T-cell (primary cell): ENCODE results near the gene TGM2. TPM values are rescaled to one million over a fixed set of nuclear protein-coding genes. Genes with fewer than 3 reads are reported as not detected.

Source experiments
- ATAC-seq, 4 experiments: fragments of 200-7000 bp in 3 of 4; fragments of 150-1000 bp in 1 of 4; cut with Tn5 transposase; replicated peaks in 1 of 4; 1 replicate in 3 of 4; 2 replicates in 1 of 4; pipeline ENCODE4 v1.10.0; 2021; ENCODE audit warnings: moderate library complexity in 3 of 4, mild to moderate bottlenecking in 2 of 4, moderate number of reproducible peaks in 1 of 4
- CTCF ChIA-PET, 2 donors: fragments of 300-600 bp; sonication (Branson Sonifier 250); formaldehyde crosslinking; loops; one replicate each; lab custom pipeline; 2022; ENCODE audit warnings: antibody characterized with exemption in 2 of 2; lab: Charles Lee
- POLR2A ChIA-PET, 2 donors: fragments of 300-600 bp; sonication (Branson Sonifier 250); formaldehyde crosslinking; loops; one replicate each; lab custom pipeline; 2022; ENCODE audit warnings: antibody characterized with exemption in 2 of 2; lab: Charles Lee
- DNase-seq, 35 experiments: peaks; one replicate each; pipeline versions ENCODE4 v3.0.0 to v3.0.0-alpha.2; 2013 to 2023
- H3K27ac ChIP-seq: one replicate; pipeline ENCODE4 v1.5.1; 2013; ENCODE audit warnings: low read length
- H3K27me3 ChIP-seq, 2 experiments: replicated peaks in 1 of 2; 1 replicate in 1 of 2; 2 replicates in 1 of 2; pipeline versions ENCODE4 v1.6.1 to v1.7.0; 2013; ENCODE audit warnings: low read length in 1 of 2, mixed read lengths in 1 of 2; ENCODE audit not compliant: control insufficient read depth in 2 of 2, insufficient read depth in 2 of 2; ENCODE audit errors: extremely low read depth in 1 of 2
- H3K36me3 ChIP-seq, 2 donors: 1 replicate in 1 of 2; 2 replicates in 1 of 2; pipeline versions ENCODE4 v1.6.1 to v1.7.0; 2013; ENCODE audit warnings: low read length in 1 of 2; ENCODE audit not compliant: control insufficient read depth in 2 of 2, insufficient read depth in 1 of 2; ENCODE audit errors: extremely low read depth in 1 of 2
- H3K4me1 ChIP-seq, 2 experiments: 1 replicate in 1 of 2; 2 replicates in 1 of 2; pipeline versions ENCODE4 v1.6.1 to v1.7.0; 2013; ENCODE audit warnings: low read length in 2 of 2, mixed read lengths in 1 of 2; ENCODE audit not compliant: insufficient read depth in 2 of 2, control insufficient read depth in 1 of 2; ENCODE audit errors: extremely low read depth in 1 of 2
- H3K4me3 ChIP-seq, 2 donors: 1 replicate in 1 of 2; 2 replicates in 1 of 2; pipeline versions ENCODE4 v1.5.1 to v1.7.0; 2013; ENCODE audit warnings: mild to moderate bottlenecking in 2 of 2, low read length in 1 of 2, moderate library complexity in 1 of 2; ENCODE audit not compliant: control insufficient read depth in 1 of 2; ENCODE audit errors: extremely low read depth in 1 of 2
- H3K9me3 ChIP-seq: 2 replicates; pipeline ENCODE4 v1.7.0; 2013
- H3K27ac Mint-ChIP-seq, 2 donors: one replicate each; pipeline ENCODE4 v1.8.0; 2020 to 2021; ENCODE audit warnings: mild to moderate bottlenecking in 2 of 2, mixed read lengths in 2 of 2
- H3K27me3 Mint-ChIP-seq, 2 donors: one replicate each; pipeline ENCODE4 v1.8.0; 2021 to 2022; ENCODE audit warnings: mixed read lengths in 2 of 2
- H3K36me3 Mint-ChIP-seq: one replicate; pipeline ENCODE4 v1.8.0; 2021; ENCODE audit warnings: mixed read lengths
- H3K4me1 Mint-ChIP-seq, 3 donors: one replicate each; pipeline ENCODE4 v1.8.0; 2020 to 2022; ENCODE audit warnings: mixed read lengths in 3 of 3, mild to moderate bottlenecking in 1 of 3
- H3K4me3 Mint-ChIP-seq, 3 donors: one replicate each; pipeline ENCODE4 v1.8.0; 2020 to 2022; ENCODE audit warnings: mild to moderate bottlenecking in 3 of 3, mixed read lengths in 3 of 3, moderate library complexity in 3 of 3
- H3K9me3 Mint-ChIP-seq, 3 donors: one replicate each; pipeline ENCODE4 v1.8.0; 2020 to 2022; ENCODE audit warnings: mixed read lengths in 3 of 3
- WGBS: methylation state at CpG from one replicate; pipeline ENCODE4 v1.1.5; 2013; ENCODE audit warnings: missing lambda C conversion rate; ENCODE audit not compliant: insufficient coverage; 5-methylcytosine and 5-hydroxymethylcytosine counted together
- total RNA-seq, 35 experiments: library from RNA in 6 of 35; stranded (reverse) in 6 of 35; fragments of 120-200 nt in 1 of 35; gene quantifications; one replicate each; pipeline versions ENCODE4 v1.2.1 to v1.2.4 and lab custom pipeline; 2013 to 2026

TGM2 gene
- total RNA-seq, 5 donors from 2014 or later (not counting 1 experiment from before 2014, with no cell fraction given), result 0.62 to 1.8 (median 1.2) TPM; not detected in 2

GRCh38 chr20:38137441-38138037 is 27.5 kb downstream of the TGM2 start:
- no peak overlapping the region for H3K4me3 ChIP-seq
- Mint-ChIP-seq H3K27me3 (no peaks in the 10 kb centered on the region), H3K36me3 (no peaks in the 10 kb centered on the region), H3K27ac (no peak overlapping the region), H3K4me3 (no peak overlapping the region), H3K9me3 (no peaks in the 10 kb centered on the region), H3K4me1 (peaks cover 6 to 8% (median 6%) of the 10 kb centered on the region in 3 donors)
- 86% methylated on average over 9 of the region's 11 CpGs for WGBS
- H3K27ac ChIP-seq, result no peak overlapping the region
- peaks cover 0 to 5% of the 10 kb centered on the region in 2 experiments for H3K4me1 ChIP-seq
- ATAC-seq, result no peak
- H3K36me3 ChIP-seq, result no peaks in the 10 kb centered on the region
- ChIA-PET POLR2A (no interaction called here), CTCF (no interaction called here)
- no peak for DNase-seq
- H3K9me3 ChIP-seq, result no peaks in the 10 kb centered on the region
- peaks cover 0 to 11% of the 10 kb centered on the region in 2 experiments for H3K27me3 ChIP-seq

- WGBS, result 86% methylated on average over 9 of the region's 14 CpGs
- DNase-seq, result no peak
- CTCF ChIA-PET, result no interaction called here
Measured at GRCh38 chr20:38136421-38137245, 28.4 kb downstream of the TGM2 start.

GRCh38 chr20:38135651-38136420 is 29.2 kb downstream of the TGM2 start:
- POLR2A ChIA-PET, result no interaction called here
- CTCF ChIA-PET, result no interaction called here

More at GRCh38 chr20:38136421-38137245, 28.4 kb downstream of the TGM2 start:
- H3K9me3 ChIP-seq, result no peaks in the 10 kb centered on the region
- POLR2A ChIA-PET, result no interaction called here
- no peak overlapping the region for H3K27ac ChIP-seq
- no peaks in the 10 kb centered on the region for H3K27me3 Mint-ChIP-seq
- H3K27me3 ChIP-seq, result peaks cover 0 to 11% of the 10 kb centered on the region in 2 experiments
- no peaks in the 10 kb centered on the region for H3K36me3 Mint-ChIP-seq
- H3K4me3 Mint-ChIP-seq, result no peak overlapping the region
- ATAC-seq, result no peak
- H3K9me3 Mint-ChIP-seq, result no peaks in the 10 kb centered on the region
- no peak overlapping the region for H3K4me3 ChIP-seq
- H3K4me1 Mint-ChIP-seq, result peaks cover 6 to 8% (median 6%) of the 10 kb centered on the region in 3 donors
- H3K27ac Mint-ChIP-seq, result no peak overlapping the region
- H3K36me3 ChIP-seq, result no peaks in the 10 kb centered on the region
- H3K4me1 ChIP-seq, result peaks cover 0 to 5% of the 10 kb centered on the region in 2 experiments

GRCh38 chr20:38135271-38135650 is 29.8 kb downstream of the TGM2 start:
- ATAC-seq, result no peak

More at GRCh38 chr20:38135651-38136420, 29.2 kb downstream of the TGM2 start:
- no peak overlapping the region for H3K27ac Mint-ChIP-seq
- Histone ChIP-seq H3K9me3 (no peaks in the 10 kb centered on the region), H3K4me3 (no peak overlapping the region), H3K36me3 (no peaks in the 10 kb centered on the region), H3K27me3 (peaks cover 0 to 11% of the 10 kb centered on the region in 2 experiments), H3K4me1 (peaks cover 0 to 5% of the 10 kb centered on the region in 2 experiments), H3K27ac (no peak overlapping the region)
- DNase-seq, result no peak
- no peak overlapping the region for H3K4me3 Mint-ChIP-seq
- ATAC-seq, result no peak
- no peaks in the 10 kb centered on the region for H3K36me3 Mint-ChIP-seq
- H3K27me3 Mint-ChIP-seq, result no peaks in the 10 kb centered on the region
- peaks cover 6 to 8% (median 6%) of the 10 kb centered on the region in 3 donors for H3K4me1 Mint-ChIP-seq
- 83% methylated on average over 25 of the region's 28 CpGs for WGBS
- no peaks in the 10 kb centered on the region for H3K9me3 Mint-ChIP-seq

GRCh38 chr20:38134427-38135270 is 30.4 kb downstream of the TGM2 start:
- peaks cover 0 to 5% of the 10 kb centered on the region in 2 experiments for H3K4me1 ChIP-seq
- Mint-ChIP-seq H3K9me3 (no peaks in the 10 kb centered on the region), H3K36me3 (no peaks in the 10 kb centered on the region), H3K27ac (no peak overlapping the region), H3K27me3 (no peaks in the 10 kb centered on the region), H3K4me1 (peaks cover 6 to 8% (median 6%) of the 10 kb centered on the region in 3 donors), H3K4me3 (no peak overlapping the region)
- ChIA-PET CTCF (no interaction called here), POLR2A (no interaction called here)
- H3K36me3 ChIP-seq, result no peaks in the 10 kb centered on the region
- DNase-seq (no peak), ATAC-seq (no peak)
- WGBS, result 51% methylated on average over 4 of the region's 9 CpGs
- H3K9me3 ChIP-seq, result no peaks in the 10 kb centered on the region
- no peak overlapping the region for H3K27ac ChIP-seq
- H3K27me3 ChIP-seq, result peaks cover 0 to 11% of the 10 kb centered on the region in 2 experiments
- no peak overlapping the region for H3K4me3 ChIP-seq

More at GRCh38 chr20:38135271-38135650, 29.8 kb downstream of the TGM2 start:
- no peak overlapping the region for H3K4me3 Mint-ChIP-seq
- 88% methylated on average over 3 of the region's 7 CpGs for WGBS
- H3K4me3 ChIP-seq, result no peak overlapping the region
- POLR2A ChIA-PET, result no interaction called here
- H3K27me3 ChIP-seq, result peaks cover 0 to 11% of the 10 kb centered on the region in 2 experiments
- H3K9me3 ChIP-seq, result no peaks in the 10 kb centered on the region
- no peak overlapping the region for H3K27ac ChIP-seq
- DNase-seq, result no peak
- no peak overlapping the region for H3K27ac Mint-ChIP-seq
- H3K36me3 ChIP-seq, result no peaks in the 10 kb centered on the region
- H3K4me1 Mint-ChIP-seq, result peaks cover 6 to 8% (median 6%) of the 10 kb centered on the region in 3 donors
- H3K27me3 Mint-ChIP-seq, result no peaks in the 10 kb centered on the region
- no peaks in the 10 kb centered on the region for H3K36me3 Mint-ChIP-seq
- CTCF ChIA-PET, result no interaction called here
- H3K9me3 Mint-ChIP-seq, result no peaks in the 10 kb centered on the region
- peaks cover 0 to 5% of the 10 kb centered on the region in 2 experiments for H3K4me1 ChIP-seq
